HG03025 (cell line): Measurements from ENCODE around the gene ARPC5.

Source experiments
- ATAC-seq: cut with Tn5 transposase; IDR thresholded peaks from one replicate; pipeline ENCODE4 v1.9.1; 2021; ENCODE audit warnings: mild to moderate bottlenecking, moderate library complexity; ENCODE audit not compliant: unreplicated experiment, low FRiP score

The ARPC5 gene

GRCh38 chr1:183589384-183589783 is 46.2 kb downstream of the ARPC5 start:
- no peak for ATAC-seq

DNA sequence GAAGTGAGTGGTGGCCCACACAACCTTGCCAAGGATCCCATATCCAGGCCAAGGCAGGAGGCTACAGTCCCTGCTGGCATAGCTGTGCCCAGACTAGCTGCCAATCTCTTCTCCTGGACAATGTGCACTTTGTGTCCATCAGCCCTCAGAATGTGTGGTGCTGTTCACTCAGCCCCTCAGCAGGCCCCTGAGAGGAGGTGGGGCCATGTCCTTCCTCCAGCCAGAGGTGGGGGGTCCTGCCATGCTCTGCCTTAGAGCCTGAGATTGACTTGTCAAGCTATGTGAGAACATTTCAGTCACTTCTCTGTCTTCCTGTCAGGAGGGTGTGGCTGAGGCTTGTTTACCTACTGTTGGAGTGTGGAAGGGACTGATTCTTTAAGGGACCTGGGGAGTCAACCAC is 46.8 kb downstream of the ARPC5 start:
- no peak for ATAC-seq

GRCh38 chr1:183586926-183587325 is 48.7 kb downstream of the ARPC5 start:
- ATAC-seq, result no peak

- no peak for ATAC-seq
Observed at GRCh38 chr1:183586455-183586854, 49.1 kb downstream of the ARPC5 start.

DNA sequence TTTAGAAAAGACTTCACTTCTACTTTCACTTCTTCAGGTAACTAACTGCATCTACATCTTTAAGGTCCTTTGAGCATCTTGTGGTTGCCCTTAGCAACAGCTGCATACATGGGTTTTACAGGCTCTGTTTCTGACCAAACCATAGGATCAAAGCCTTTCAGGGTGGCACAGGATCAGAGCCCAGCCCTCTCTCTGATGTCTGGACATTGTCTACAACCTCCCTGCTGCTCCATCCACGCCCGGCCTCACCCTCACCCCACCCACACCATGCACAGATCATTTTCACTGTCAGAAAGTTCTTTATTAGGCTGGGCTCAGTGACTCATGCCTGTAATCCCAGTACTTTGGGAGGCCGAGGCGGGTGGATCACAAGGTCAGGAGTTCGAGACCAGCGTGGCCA is 50.5 kb downstream of the ARPC5 start:
- no peak for ATAC-seq

GRCh38 chr1:183584147-183584546 is 51.4 kb downstream of the ARPC5 start:
- no peak for ATAC-seq

- no peak for ATAC-seq
Observed at GRCh38 chr1:183583466-183583865, 52.1 kb downstream of the ARPC5 start.

DNA sequence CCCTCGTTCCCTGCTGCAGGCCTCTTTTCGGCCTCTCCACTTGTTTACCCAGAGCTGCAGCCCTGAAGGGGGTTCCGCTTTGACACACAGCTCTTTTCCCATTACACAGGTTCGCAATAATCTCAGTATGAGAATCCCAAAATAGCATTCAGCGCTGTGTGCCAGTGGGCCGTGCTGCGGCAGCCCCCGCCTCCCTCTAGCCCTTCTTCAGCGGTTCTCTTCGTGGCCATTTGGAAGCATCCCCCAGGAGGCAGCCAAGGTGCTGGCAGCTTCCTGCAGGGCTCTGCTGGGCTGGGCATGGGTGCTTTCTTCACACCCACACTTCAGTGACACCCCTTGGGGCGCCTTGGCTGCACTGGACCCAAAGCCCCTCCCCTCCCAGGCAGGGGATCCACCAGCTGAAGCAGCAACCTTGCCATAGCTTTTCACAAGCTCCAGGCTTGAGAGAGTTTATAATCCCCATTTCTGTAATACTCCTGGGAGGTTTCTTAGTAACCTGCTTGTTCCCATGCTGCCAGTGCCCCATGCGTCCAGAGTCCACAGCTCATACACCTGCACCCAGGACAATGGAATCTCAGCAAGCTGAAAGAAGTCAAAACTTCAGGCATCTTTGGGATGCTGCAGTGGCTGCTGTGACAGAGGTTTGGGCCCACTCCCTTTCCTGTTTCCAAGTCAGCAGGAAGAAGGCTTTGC is 53.4 kb downstream of the ARPC5 start:
- no peak for ATAC-seq

GRCh38 chr1:183580281-183580682 is 55.3 kb downstream of the ARPC5 start:
- no peak for ATAC-seq

DNA sequence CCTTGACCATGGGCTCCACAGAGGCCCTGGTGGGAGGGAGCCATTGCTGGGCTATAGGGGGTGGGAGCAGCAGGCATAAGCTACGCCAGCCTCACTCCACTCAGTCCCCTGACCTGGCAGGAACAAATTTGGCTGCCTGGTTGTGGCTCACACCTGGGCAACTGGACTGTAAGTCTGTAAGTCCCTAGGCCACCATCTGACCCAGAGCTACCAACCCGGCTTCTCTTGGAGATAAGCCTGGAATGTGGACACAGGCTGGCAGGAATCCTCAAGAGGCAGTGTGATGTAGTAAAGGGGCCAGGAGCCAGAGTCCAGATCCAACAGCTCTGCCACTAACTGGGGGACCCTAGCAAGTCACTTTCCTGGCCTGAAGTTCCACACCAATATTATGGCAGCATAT is 56.7 kb downstream of the ARPC5 start:
- no peak for ATAC-seq

- no peak for ATAC-seq
Observed at GRCh38 chr1:183577897-183578465, 57.6 kb downstream of the ARPC5 start.

- no peak for ATAC-seq
Observed at GRCh38 chr1:183576537-183576936, 59.0 kb downstream of the ARPC5 start.

DNA sequence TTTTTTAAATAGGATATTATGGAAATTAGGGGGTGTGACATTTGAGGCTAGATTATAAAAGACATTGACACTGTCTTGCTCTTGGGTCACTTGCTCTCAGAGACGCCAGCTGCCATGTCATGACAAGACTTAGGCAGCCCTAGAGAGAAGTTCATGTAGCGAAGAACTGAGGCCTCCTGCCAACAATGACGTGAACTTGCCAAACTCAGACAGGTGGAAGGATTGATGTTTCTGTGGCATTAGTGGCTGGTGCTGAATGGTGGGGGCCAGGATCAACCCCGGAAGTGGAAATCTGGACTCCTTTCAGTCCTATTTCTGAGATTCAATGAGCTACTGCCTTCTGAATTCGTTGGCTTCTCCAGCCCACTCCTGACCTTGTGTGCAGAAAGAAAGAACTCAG is 60.0 kb downstream of the ARPC5 start:
- no peak for ATAC-seq

DNA sequence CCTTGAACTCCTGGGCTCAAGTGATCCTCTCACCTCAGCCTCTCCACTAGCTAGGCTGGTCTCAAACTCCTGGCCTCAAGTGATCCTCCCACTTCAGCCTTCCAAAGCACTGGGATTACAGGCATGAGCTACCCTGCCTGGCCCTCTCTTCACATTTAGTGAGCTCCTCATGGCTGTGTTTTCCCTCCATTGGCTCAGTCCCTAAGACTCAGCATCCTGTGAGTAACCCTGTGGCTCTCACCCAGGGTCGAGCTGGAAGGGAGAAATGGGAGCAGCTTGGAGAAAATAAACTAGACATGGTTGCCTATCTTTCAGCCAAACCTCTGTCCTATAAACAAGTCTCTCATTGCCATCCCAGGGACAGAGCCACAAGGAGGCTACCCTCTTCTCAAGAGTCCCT is 62.9 kb downstream of the ARPC5 start:
- no peak for ATAC-seq

DNA sequence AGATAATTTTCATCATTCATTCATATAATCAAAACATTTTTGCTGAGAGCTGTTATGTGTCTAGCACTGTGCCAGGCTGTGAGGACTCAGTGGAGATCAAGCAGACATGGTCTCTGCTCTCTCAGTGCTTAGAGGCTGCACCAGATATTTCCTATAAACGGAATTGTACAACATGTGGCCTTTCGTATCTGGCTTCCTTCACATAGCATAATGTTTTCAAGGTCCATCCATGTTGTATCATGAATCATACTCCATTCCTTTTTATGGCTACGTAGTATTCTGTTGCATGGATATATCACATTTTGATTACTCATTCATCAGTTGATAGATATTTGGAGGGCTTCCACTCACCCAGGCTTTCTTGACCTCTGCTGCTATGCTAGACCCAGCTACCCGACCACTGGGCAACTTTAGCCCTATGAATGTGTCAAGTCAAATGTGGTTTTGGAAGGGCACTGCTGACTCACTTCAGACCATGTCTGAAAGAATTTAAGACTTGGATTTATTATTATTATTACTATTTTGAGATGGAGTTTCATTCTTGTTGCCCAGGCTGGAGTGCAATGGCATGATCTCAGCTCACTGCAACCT is 63.8 kb downstream of the ARPC5 start:
- ATAC-seq, result no peak
